ENCODE results near the gene TMEM163.

Gene TMEM163

GRCh38 chr2:134457765-134458472 is 260.9 kb downstream of the TMEM163 start:
- H3K27me3 Mint-ChIP-seq = no peaks in the 10 kb centered on the region
- no peaks in the 10 kb centered on the region for H3K36me3 Mint-ChIP-seq
- H3K9me3 Mint-ChIP-seq = no peaks in the 10 kb centered on the region
- H3K4me1 Mint-ChIP-seq = no peaks in the 10 kb centered on the region
- H3K27ac Mint-ChIP-seq = no peak overlapping the region
- H3K4me3 Mint-ChIP-seq = no peak overlapping the region

- Mint-ChIP-seq H3K4me3 (no peak overlapping the region), H3K27ac (no peak overlapping the region)
Measured at GRCh38 chr2:134457353-134457752, 261.4 kb downstream of the TMEM163 start.

GRCh38 chr2:134455426-134455825 is 263.4 kb downstream of the TMEM163 start:
- H3K36me3 Mint-ChIP-seq = no peaks in the 10 kb centered on the region
- H3K4me3 Mint-ChIP-seq = no peak overlapping the region
- peaks cover 1% of the 10 kb centered on the region for H3K4me1 Mint-ChIP-seq
- no peaks in the 10 kb centered on the region for H3K9me3 Mint-ChIP-seq
- no peaks in the 10 kb centered on the region for H3K27me3 Mint-ChIP-seq
- H3K27ac Mint-ChIP-seq = no peak overlapping the region

More at GRCh38 chr2:134457353-134457752, 261.4 kb downstream of the TMEM163 start:
- Mint-ChIP-seq H3K36me3 (no peaks in the 10 kb centered on the region), H3K4me1 (no peaks in the 10 kb centered on the region), H3K27me3 (no peaks in the 10 kb centered on the region), H3K9me3 (no peaks in the 10 kb centered on the region)

- Mint-ChIP-seq H3K4me1 (peaks cover 6% of the 10 kb centered on the region), H3K27ac (no peak overlapping the region), H3K4me3 (no peak overlapping the region), H3K27me3 (no peaks in the 10 kb centered on the region), H3K36me3 (no peaks in the 10 kb centered on the region), H3K9me3 (no peaks in the 10 kb centered on the region)
Measured at GRCh38 chr2:134454931-134455330, 263.9 kb downstream of the TMEM163 start.

GRCh38 chr2:134454426-134454825 is 264.4 kb downstream of the TMEM163 start:
- Mint-ChIP-seq H3K27me3 (no peaks in the 10 kb centered on the region), H3K4me3 (no peak overlapping the region), H3K9me3 (no peaks in the 10 kb centered on the region), H3K27ac (no peak overlapping the region), H3K36me3 (no peaks in the 10 kb centered on the region), H3K4me1 (peaks cover 6% of the 10 kb centered on the region)

- Mint-ChIP-seq H3K4me1 (peaks cover 6% of the 10 kb centered on the region), H3K9me3 (no peaks in the 10 kb centered on the region), H3K36me3 (no peaks in the 10 kb centered on the region), H3K27ac (no peak overlapping the region), H3K27me3 (no peaks in the 10 kb centered on the region), H3K4me3 (no peak overlapping the region)
Measured at GRCh38 chr2:134453973-134454372, 264.8 kb downstream of the TMEM163 start.

GRCh38 chr2:134453476-134453875 is 265.3 kb downstream of the TMEM163 start:
- no peak overlapping the region for H3K4me3 Mint-ChIP-seq
- peaks cover 6% of the 10 kb centered on the region for H3K4me1 Mint-ChIP-seq
- no peaks in the 10 kb centered on the region for H3K9me3 Mint-ChIP-seq
- H3K27ac Mint-ChIP-seq = no peak overlapping the region
- no peaks in the 10 kb centered on the region for H3K27me3 Mint-ChIP-seq
- H3K36me3 Mint-ChIP-seq = no peaks in the 10 kb centered on the region

- H3K4me3 Mint-ChIP-seq = no peak overlapping the region
- H3K27me3 Mint-ChIP-seq = no peaks in the 10 kb centered on the region
- H3K27ac Mint-ChIP-seq = no peak overlapping the region
- H3K9me3 Mint-ChIP-seq = no peaks in the 10 kb centered on the region
- H3K36me3 Mint-ChIP-seq = peaks cover 3% of the 10 kb centered on the region
- H3K4me1 Mint-ChIP-seq = peaks cover 6% of the 10 kb centered on the region
Measured at GRCh38 chr2:134452042-134452733, 266.6 kb downstream of the TMEM163 start.

- no peak overlapping the region for H3K27ac Mint-ChIP-seq
- no peaks in the 10 kb centered on the region for H3K9me3 Mint-ChIP-seq
- H3K4me1 Mint-ChIP-seq = peaks cover 6% of the 10 kb centered on the region
- no peak overlapping the region for H3K4me3 Mint-ChIP-seq
- no peaks in the 10 kb centered on the region for H3K27me3 Mint-ChIP-seq
- peaks cover 3% of the 10 kb centered on the region for H3K36me3 Mint-ChIP-seq
Measured at GRCh38 chr2:134451347-134451630, 267.5 kb downstream of the TMEM163 start.

GRCh38 chr2:134449751-134450513 is 268.9 kb downstream of the TMEM163 start:
- Mint-ChIP-seq H3K4me1 (peaks cover 6% of the 10 kb centered on the region), H3K9me3 (no peaks in the 10 kb centered on the region), H3K27ac (no peak overlapping the region), H3K36me3 (peaks cover 5% of the 10 kb centered on the region), H3K4me3 (no peak overlapping the region), H3K27me3 (no peaks in the 10 kb centered on the region)

- Mint-ChIP-seq H3K4me1 (peaks cover 6% of the 10 kb centered on the region), H3K4me3 (no peak overlapping the region), H3K9me3 (no peaks in the 10 kb centered on the region), H3K36me3 (peaks cover 5% of the 10 kb centered on the region), H3K27ac (no peak overlapping the region), H3K27me3 (no peaks in the 10 kb centered on the region)
Measured at GRCh38 chr2:134449157-134449556, 269.6 kb downstream of the TMEM163 start.

- Mint-ChIP-seq H3K4me3 (no peak overlapping the region), H3K27ac (no peak overlapping the region), H3K4me1 (peaks cover 6% of the 10 kb centered on the region), H3K36me3 (peaks cover 5% of the 10 kb centered on the region), H3K27me3 (no peaks in the 10 kb centered on the region), H3K9me3 (no peaks in the 10 kb centered on the region)
Measured at GRCh38 chr2:134448650-134449049, 270.1 kb downstream of the TMEM163 start.

- H3K27me3 Mint-ChIP-seq = no peaks in the 10 kb centered on the region
- no peaks in the 10 kb centered on the region for H3K9me3 Mint-ChIP-seq
- H3K4me3 Mint-ChIP-seq = no peak overlapping the region
- H3K27ac Mint-ChIP-seq = no peak overlapping the region
- H3K4me1 Mint-ChIP-seq = peaks cover 6% of the 10 kb centered on the region
- H3K36me3 Mint-ChIP-seq = peaks cover 5% of the 10 kb centered on the region
Measured at GRCh38 chr2:134447669-134448068, 271.1 kb downstream of the TMEM163 start.

GRCh38 chr2:134446383-134447017 is 272.3 kb downstream of the TMEM163 start:
- Mint-ChIP-seq H3K27ac (peak overlapping the region; percentile 30), H3K4me3 (no peak overlapping the region), H3K36me3 (peaks cover 9% of the 10 kb centered on the region), H3K4me1 (peaks cover 6% of the 10 kb centered on the region), H3K27me3 (no peaks in the 10 kb centered on the region), H3K9me3 (no peaks in the 10 kb centered on the region)

- no peak overlapping the region for H3K4me3 Mint-ChIP-seq
- peaks cover 9% of the 10 kb centered on the region for H3K36me3 Mint-ChIP-seq
- no peak overlapping the region for H3K27ac Mint-ChIP-seq
- peaks cover 6% of the 10 kb centered on the region for H3K4me1 Mint-ChIP-seq
- H3K27me3 Mint-ChIP-seq = no peaks in the 10 kb centered on the region
- no peaks in the 10 kb centered on the region for H3K9me3 Mint-ChIP-seq
Measured at GRCh38 chr2:134445985-134446382, 272.8 kb downstream of the TMEM163 start.

- Mint-ChIP-seq H3K9me3 (no peaks in the 10 kb centered on the region), H3K27me3 (no peaks in the 10 kb centered on the region), H3K4me3 (no peak overlapping the region), H3K4me1 (peaks cover 2% of the 10 kb centered on the region), H3K27ac (no peak overlapping the region), H3K36me3 (peaks cover 9% of the 10 kb centered on the region)
Measured at GRCh38 chr2:134445116-134445515, 273.7 kb downstream of the TMEM163 start.
